ENCODE data around the gene LCN2.

LCN2 gene

GRCh38 chr9:128144239-128145181 is 4.7 kb upstream of the LCN2 start:
- TF ChIP-seq FOXP2 (optimal IDR thresholded peaks at IDR 0.05; ENCODE audit: borderline replicate concordance, extremely low read depth, extremely low read length, insufficient read depth) (no peak), REST (IDR thresholded peaks at IDR 0.05; ENCODE audit: insufficient read depth in 1 of 2, low read depth in 2 of 2, low read length in 2 of 2) (no peak), SIN3A (IDR thresholded peaks at IDR 0.05; ENCODE audit: borderline replicate concordance, insufficient read depth, low read length) (no peak), TAF1 (IDR thresholded peaks at IDR 0.05; ENCODE audit: borderline replicate concordance, insufficient read depth, low read length) (no peak), POLR2AphosphoS5 (IDR thresholded peaks at IDR 0.05; ENCODE audit: low read depth, low read length) (no peak)

GRCh38 chr9:128145536-128145935 is 3.7 kb upstream of the LCN2 start:
- TF ChIP-seq REST (IDR thresholded peaks at IDR 0.05; ENCODE audit: insufficient read depth in 1 of 2, low read depth in 2 of 2, low read length in 2 of 2) (no peak), TAF1 (IDR thresholded peaks at IDR 0.05; ENCODE audit: borderline replicate concordance, insufficient read depth, low read length) (no peak), POLR2AphosphoS5 (IDR thresholded peaks at IDR 0.05; ENCODE audit: low read depth, low read length) (no peak)

GRCh38 chr9:128145951-128146351 is 3.3 kb upstream of the LCN2 start:
- TF ChIP-seq SIN3A (IDR thresholded peaks at IDR 0.05; ENCODE audit: borderline replicate concordance, insufficient read depth, low read length) (no peak), FOXP2 (optimal IDR thresholded peaks at IDR 0.05; ENCODE audit: borderline replicate concordance, extremely low read depth, extremely low read length, insufficient read depth) (no peak), REST (IDR thresholded peaks at IDR 0.05; ENCODE audit: insufficient read depth in 1 of 2, low read depth in 2 of 2, low read length in 2 of 2) (no peak), POLR2AphosphoS5 (IDR thresholded peaks at IDR 0.05; ENCODE audit: low read depth, low read length) (no peak)

GRCh38 chr9:128146591-128147120 is 2.6 kb upstream of the LCN2 start:
- TF ChIP-seq REST (IDR thresholded peaks at IDR 0.05; ENCODE audit: insufficient read depth in 1 of 2, low read depth in 2 of 2, low read length in 2 of 2) (no peak), POLR2AphosphoS5 (IDR thresholded peaks at IDR 0.05; ENCODE audit: low read depth, low read length) (no peak), FOXP2 (optimal IDR thresholded peaks at IDR 0.05; ENCODE audit: borderline replicate concordance, extremely low read depth, extremely low read length, insufficient read depth) (no peak)
